SU-DHL-6 (cell line): ENCODE measurements around the gene GJD4.

Source experiments
- CTCF ChIP-seq: fragments of 200-600 bp; sonication (generic); IDR thresholded peaks from one replicate; pipeline ENCODE4 v1.5.1; 2017; ENCODE audit warnings: antibody characterized with exemption, mild to moderate bottlenecking, low read length, moderate library complexity; ENCODE audit not compliant: insufficient read depth, poor library complexity, severe bottlenecking
- EZH2phosphoT487 ChIP-seq: fragments of 200-600 bp; sonication (generic), shearing (Covaris generic); conservative IDR thresholded peaks from 2 replicates; pipeline ENCODE4 v1.6.1; 2018; ENCODE audit warnings: mild to moderate bottlenecking, antibody characterized with exemption, low read length, moderate library complexity, mixed read lengths

GRCh38 chr10:35657621-35658020, 52.5 kb downstream of the GJD4 start:
- TF ChIP-seq CTCF, result no peak
- no peak for TF ChIP-seq EZH2phosphoT487
